HG03095 (cell line): ENCODE measurements around the gene BPIFA2.
"Not testable (repeated sequence)": the region's sequence is repeated elsewhere in the genome, so short reads cannot be mapped to it uniquely, and the experiment has no call there.

Experiments used
- ATAC-seq: cut with Tn5 transposase; IDR thresholded peaks from one replicate; pipeline ENCODE4 v1.9.1; 2021; ENCODE audit warnings: moderate library complexity; ENCODE audit not compliant: unreplicated experiment

BPIFA2 gene

GRCh38 chr20:33159713-33160112 is 8.2 kb upstream of the BPIFA2 start:
- no peak for ATAC-seq

GRCh38 chr20:33160681-33161080 is 7.3 kb upstream of the BPIFA2 start:
- no peak for ATAC-seq

GRCh38 chr20:33162313-33162712 is 5.6 kb upstream of the BPIFA2 start:
- no peak for ATAC-seq

GRCh38 chr20:33162753-33163152 is 5.2 kb upstream of the BPIFA2 start:
- ATAC-seq: no peak

- ATAC-seq: no peak
Measured at GRCh38 chr20:33163856-33164762, 3.9 kb upstream of the BPIFA2 start.

- no peak for ATAC-seq
Measured at GRCh38 chr20:33164763-33165095, 3.2 kb upstream of the BPIFA2 start.

GRCh38 chr20:33165416-33166055 is 2.4 kb upstream of the BPIFA2 start:
- ATAC-seq: no peak

- ATAC-seq: no peak
Measured at GRCh38 chr20:33166533-33167113, 1.3 kb upstream of the BPIFA2 start.

GRCh38 chr20:33169176-33169794 is 1.3 kb downstream of the BPIFA2 start:
- ATAC-seq: no peak

GRCh38 chr20:33172781-33173180 is 4.8 kb downstream of the BPIFA2 start:
- no peak for ATAC-seq

GRCh38 chr20:33175123-33175522 is 7.2 kb downstream of the BPIFA2 start:
- no peak for ATAC-seq

GRCh38 chr20:33176101-33176500 is 8.1 kb downstream of the BPIFA2 start:
- no peak for ATAC-seq

- no peak for ATAC-seq
Measured at GRCh38 chr20:33177866-33178265, 9.9 kb downstream of the BPIFA2 start.

- no peak for ATAC-seq
Measured at GRCh38 chr20:33178726-33179125, 10.8 kb downstream of the BPIFA2 start.

- ATAC-seq: no peak
Measured at GRCh38 chr20:33180169-33180568, 12.2 kb downstream of the BPIFA2 start.

GRCh38 chr20:33181482-33182093 is 13.6 kb downstream of the BPIFA2 start:
- ATAC-seq: no peak

GRCh38 chr20:33183312-33183711 is 15.4 kb downstream of the BPIFA2 start:
- no peak for ATAC-seq

GRCh38 chr20:33185031-33185590 is 17.2 kb downstream of the BPIFA2 start:
- not testable (repeated sequence) for ATAC-seq

- ATAC-seq: no peak
Measured at GRCh38 chr20:33187491-33187890, 19.5 kb downstream of the BPIFA2 start.

GRCh38 chr20:33188421-33188820 is 20.5 kb downstream of the BPIFA2 start:
- no peak for ATAC-seq

GRCh38 chr20:33191484-33191883 is 23.5 kb downstream of the BPIFA2 start:
- ATAC-seq: no peak
